Ramos (cell line): Measurements from ENCODE around the gene PRKCD.

Experiments
- in situ Hi-C: fragments of 300-500 bp; cut with MboI; formaldehyde crosslinking; loops from one replicate; pipeline ENCODE4 v1.14.3; 2022; ENCODE audit warnings: low sequenced_read_pairs; ENCODE audit not compliant: unreplicated experiment

PRKCD gene

GRCh38 chr3:53153264-53153823, 7.7 kb upstream of the PRKCD start:
- in situ Hi-C loops, result loop anchor here (25.0 kb wide), 1 partner anchor 916 kb away; the partner anchor contains the start of genes PPM1M, TLR9 and TWF2

- in situ Hi-C loops, result loop anchor here (25.0 kb wide), 1 partner anchor 917 kb away; the partner anchor contains the start of genes PPM1M, TLR9 and TWF2
These were observed 7.0 kb upstream of the PRKCD start for GRCh38 chr3:53153980-53154379.

DNA sequence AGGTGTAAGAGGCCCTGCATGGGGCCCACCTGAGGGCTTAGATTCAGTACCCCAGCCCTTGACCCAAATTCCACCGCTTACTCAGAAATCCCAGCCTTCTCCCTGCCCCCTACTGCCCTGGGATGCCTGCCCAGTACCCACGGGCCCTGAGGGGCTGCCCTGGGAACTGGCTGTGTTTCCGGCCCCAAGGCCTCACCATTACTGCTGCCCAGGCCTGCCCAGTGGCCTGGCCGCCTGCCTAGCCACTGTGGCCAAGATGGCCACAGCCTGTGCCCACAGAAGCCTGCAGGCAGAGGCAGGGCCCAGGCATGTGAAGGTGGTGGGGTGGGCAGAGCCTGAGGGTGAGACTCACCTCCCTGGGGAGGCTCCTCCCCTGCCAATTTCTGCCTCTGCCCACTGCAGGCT, 6.1 kb upstream of the PRKCD start:
- in situ Hi-C loops, result loop anchor here (25.0 kb wide), 1 partner anchor 918 kb away; the partner anchor contains the start of genes PPM1M, TLR9 and TWF2

GRCh38 chr3:53155760-53156159, 5.2 kb upstream of the PRKCD start:
- in situ Hi-C loops, result loop anchor here (25.0 kb wide), 1 partner anchor 918 kb away; the partner anchor contains the start of genes PPM1M, TLR9 and TWF2

DNA sequence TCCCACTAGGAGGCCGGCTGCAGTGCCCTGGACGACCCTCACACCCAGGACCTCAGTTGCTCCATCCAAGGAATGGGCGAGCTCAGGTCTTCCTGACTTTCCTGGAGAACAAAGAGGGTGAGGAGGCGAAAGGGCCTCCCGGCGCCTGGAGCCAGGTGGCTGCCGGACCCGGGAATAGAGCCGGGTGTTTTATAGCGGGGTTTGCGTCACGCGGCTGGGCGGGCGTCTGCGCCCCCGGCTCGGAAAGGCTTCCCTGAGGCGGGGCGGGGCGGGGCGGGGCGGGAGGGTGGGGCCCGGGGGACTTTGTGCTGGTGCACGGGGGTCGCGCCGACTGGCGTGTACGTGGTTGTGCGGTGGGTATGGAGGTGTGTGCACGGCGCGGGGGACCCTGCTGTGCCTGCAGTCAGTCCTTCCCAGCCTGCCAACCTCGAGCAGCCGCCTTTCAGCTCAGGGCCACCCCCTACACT, 4.6 kb upstream of the PRKCD start:
- in situ Hi-C loops, result loop anchor here (25.0 kb wide), 1 partner anchor 919 kb away; the partner anchor contains the start of genes PPM1M, TLR9 and TWF2

- in situ Hi-C loops, result loop anchor here (25.0 kb wide), 1 partner anchor 921 kb away; the partner anchor contains the start of genes PPM1M, TLR9 and TWF2
These were observed 2.9 kb upstream of the PRKCD start for GRCh38 chr3:53157974-53158580.

GRCh38 chr3:53158765-53159155, 2.2 kb upstream of the PRKCD start:
- in situ Hi-C loops, result loop anchor here (25.0 kb wide), 1 partner anchor 921 kb away; the partner anchor contains the start of genes PPM1M, TLR9 and TWF2

GRCh38 chr3:53159156-53160060, 1.6 kb upstream of the PRKCD start:
- in situ Hi-C loops, result loop anchor here (25.0 kb wide), 1 partner anchor 922 kb away; the partner anchor contains the start of genes PPM1M, TLR9 and TWF2

- in situ Hi-C loops, result loop anchor here (25.0 kb wide), 1 partner anchor 923 kb away; the partner anchor contains the start of genes PPM1M, TLR9 and TWF2
These were observed 849 bp upstream of the PRKCD start for GRCh38 chr3:53160061-53160659.

- in situ Hi-C loops, result loop anchor here (25.0 kb wide), 1 partner anchor 924 kb away; the partner anchor contains the start of genes PPM1M, TLR9 and TWF2
These were observed 426 bp downstream of the PRKCD start for GRCh38 chr3:53161450-53161819.

DNA sequence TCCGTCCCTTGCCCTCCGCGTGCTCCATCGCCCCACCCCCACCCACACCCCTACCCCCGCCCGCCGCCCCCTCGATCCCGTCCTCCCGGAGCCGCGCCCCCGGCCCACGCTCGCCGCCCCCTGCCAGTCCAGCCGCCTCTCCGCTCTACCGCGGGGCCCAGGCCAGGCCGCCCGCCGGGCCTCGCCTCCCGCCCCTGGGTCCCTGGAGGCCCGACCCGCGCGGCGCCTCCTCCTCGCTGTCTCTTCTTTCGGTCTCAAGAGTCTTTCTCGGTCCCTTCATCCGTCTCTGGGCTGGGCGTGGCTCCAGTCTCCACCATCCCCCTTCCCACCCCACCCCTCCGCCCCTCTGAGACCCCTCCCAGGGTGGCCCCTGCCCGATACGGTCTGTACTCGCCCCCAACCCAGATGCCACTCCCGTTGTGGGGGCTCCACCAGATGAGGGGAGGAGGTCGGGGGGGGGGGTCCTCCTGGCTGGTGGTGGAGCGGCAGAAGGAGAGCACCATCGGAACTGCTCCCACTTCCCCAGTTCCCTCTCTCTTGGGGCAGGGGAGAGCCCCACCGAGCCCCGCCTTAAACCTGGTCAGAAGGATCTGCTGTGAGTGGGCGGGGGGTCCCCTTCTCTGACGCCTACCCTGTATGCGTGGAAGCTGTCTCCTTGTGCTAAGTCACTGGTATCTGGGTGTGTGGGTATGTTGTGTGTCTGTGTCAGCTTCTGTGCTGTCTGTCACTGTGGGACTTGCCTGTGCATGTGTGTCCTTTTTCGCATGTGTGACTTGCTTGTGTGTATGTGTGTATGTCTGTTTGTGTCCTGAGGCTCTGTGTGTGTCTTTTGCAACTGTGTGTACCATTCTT, 1.0 kb downstream of the PRKCD start:
- in situ Hi-C loops, result loop anchor here (25.0 kb wide), 1 partner anchor 925 kb away; the partner anchor contains the start of genes PPM1M, TLR9 and TWF2

DNA sequence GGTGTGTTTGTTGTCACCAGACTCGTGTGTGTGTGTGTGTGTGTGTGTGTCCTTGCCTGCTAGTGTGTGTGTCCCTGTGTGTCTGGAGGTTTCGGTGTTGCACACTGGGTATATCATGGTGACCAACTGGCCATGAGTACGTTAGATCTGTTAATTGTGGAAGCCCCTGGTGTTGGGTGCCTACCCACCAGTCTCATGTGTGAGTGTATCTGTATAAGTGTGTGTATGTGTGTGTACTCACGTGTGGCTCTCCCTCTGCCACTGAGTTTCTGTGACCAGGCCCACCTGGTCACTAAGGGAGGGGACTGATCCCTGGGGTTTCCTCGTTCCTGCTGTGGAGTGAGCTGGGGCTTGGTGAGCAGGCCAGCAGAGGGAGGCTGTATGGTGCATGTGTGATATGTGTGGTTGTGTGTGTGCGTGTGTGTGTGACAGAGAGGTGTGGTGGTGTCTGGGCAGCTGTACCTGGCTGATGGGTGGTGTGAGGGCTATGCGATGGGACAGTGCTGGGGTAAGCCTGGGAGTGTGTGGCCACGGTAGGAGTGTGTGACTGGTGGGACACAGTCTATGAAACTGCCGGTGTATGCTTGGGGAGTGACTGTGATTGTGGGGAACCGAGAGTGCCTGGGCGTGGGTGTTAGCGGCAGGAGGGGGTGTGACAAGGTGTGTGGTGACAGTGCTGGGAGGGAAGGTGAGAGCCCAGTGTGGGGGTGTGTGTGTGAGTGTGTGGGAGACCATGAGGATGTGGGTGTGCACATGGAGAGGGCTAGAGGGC, 1.8 kb downstream of the PRKCD start:
- in situ Hi-C loops, result loop anchor here (25.0 kb wide), 1 partner anchor 926 kb away; the partner anchor contains the start of genes PPM1M, TLR9 and TWF2

- in situ Hi-C loops, result loop anchor here (25.0 kb wide), 1 partner anchor 926 kb away; the partner anchor contains the start of genes PPM1M, TLR9 and TWF2
These were observed 2.7 kb downstream of the PRKCD start for GRCh38 chr3:53163444-53164387.

- in situ Hi-C loops, result loop anchor here (25.0 kb wide), 1 partner anchor 928 kb away; the partner anchor contains the start of genes PPM1M, TLR9 and TWF2
These were observed 3.9 kb downstream of the PRKCD start for GRCh38 chr3:53164911-53165310.

DNA sequence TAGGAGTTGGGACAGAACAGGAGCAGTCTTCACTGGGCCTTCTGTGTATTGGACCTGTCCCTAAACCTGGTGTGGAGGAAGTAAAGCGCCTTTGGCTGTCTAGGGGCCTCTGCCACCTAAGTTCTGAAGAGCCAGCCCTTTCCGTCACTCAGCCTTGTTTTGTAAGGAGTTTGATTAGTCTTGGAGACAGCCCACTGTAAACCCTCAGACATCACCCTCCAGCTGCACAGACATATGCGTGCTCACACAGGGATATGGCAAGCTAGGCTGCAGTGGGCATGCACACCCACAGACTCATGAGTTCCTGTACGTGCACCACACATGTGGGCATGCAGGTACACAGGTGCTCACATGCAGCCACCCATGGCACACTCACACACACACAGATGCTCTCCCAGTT, 5.2 kb downstream of the PRKCD start:
- in situ Hi-C loops, result loop anchor here (25.0 kb wide), 1 partner anchor 929 kb away; the partner anchor contains the start of genes PPM1M, TLR9 and TWF2

GRCh38 chr3:53166781-53167291, 5.8 kb downstream of the PRKCD start:
- in situ Hi-C loops, result loop anchor here (25.0 kb wide), 1 partner anchor 930 kb away; the partner anchor contains the start of genes PPM1M, TLR9 and TWF2
